Measurements from ENCODE around the gene IL37. TPM values are rescaled to one million over a fixed set of nuclear protein-coding genes. Genes with fewer than 3 reads are reported as not detected.
A peak's percentile ranks its signal among the peaks of the same experiment; 100 is the strongest.
"Not testable (repeated sequence)": the region's sequence is repeated elsewhere in the genome, so short reads cannot be mapped to it uniquely, and the experiment has no call there.

IL37 gene
- total RNA-seq, 1 experiment from 2014 or later = not detected

DNA sequence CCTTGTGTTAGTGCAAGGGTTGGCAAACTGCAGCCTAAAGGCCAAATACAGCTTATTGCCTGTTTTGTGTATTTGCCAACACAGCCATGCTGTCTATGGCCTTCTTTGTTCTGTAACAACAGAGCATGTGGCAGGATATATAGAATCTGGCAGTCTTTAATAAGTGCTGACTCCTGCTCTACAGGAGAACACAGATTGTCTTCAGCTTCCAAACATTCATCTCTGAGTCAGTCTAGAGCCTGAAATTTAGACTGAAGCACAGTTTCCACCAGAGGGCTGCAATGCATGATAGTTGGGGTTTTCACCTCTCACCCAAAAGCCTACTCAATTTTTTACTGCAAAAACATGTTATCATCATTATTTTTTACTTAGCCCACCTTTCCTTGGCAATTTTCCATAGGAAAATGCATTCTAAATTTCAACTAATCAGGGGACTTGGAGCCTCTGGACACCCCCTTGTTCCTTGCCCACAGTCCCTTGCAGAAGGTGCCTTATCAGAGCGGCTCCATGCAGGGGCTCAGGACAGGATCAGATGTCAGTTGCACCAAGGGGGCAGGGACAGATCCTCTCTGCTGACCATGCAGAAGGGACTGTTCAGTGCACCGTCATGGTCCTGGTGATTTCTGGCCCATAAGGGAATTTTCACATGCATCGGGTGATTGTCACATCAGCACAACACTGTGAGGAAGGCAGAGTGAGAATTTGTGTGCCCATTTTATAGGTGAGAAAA is 12.4 kb downstream of the IL37 start:
- DNase-seq (ENCODE audit: low read depth) = no peak

DNA sequence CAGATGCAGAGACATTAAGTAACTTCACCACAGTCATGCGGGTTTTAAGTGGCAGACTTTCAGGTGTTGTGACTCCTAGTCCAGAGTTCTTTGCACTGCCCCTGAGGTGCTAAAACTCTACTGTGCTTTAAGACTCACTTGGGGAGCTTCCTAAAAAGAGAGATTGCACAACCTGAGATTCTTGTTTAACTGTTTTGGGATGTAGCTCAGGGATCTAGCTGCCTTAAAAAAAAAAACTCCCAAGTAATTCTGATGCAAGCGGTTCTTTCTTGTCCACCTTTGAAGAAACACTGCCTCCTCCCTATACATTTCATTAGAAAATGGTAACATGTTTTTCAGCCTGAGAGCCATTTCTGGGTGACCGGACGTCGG is 13.0 kb downstream of the IL37 start:
- no peak for DNase-seq (ENCODE audit: low read depth)

DNA sequence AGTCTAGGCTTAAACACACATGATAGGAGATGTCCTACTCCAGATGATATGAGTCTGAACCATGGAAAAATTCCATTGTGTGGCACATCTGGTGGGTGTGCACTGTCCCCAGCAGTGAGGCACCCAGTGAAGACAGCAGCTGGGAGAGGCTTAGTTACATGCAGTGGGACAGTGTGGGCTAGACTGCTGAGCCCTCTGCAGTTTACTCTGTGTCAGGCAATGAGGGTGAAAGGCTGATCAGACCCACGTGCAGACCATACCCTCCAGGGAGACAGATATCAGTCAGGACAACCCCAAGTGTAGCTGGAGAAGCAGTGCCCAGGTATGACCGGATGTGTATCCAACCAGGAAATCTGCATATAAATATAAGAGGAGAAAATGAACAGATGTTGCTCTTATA is 13.4 kb downstream of the IL37 start:
- no peak for DNase-seq (ENCODE audit: low read depth)

DNA sequence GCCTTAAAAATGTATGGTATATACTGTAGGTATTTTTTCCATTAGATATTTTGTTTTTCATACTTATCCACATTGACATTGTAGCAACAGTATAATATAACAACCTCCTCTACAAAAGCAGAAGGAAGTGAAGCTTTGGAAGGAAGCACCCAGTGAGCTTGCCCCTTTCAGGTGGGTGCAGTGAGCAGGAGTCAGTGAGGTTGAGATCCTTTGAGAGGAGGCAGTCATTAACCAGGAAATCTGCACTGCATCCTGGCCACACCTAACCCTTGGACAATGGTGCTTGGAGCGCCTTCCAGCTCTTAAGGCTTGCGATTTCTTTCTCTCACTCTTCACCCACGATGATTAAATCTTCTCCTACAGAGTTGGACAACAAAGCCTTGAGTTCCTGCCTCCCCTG is 13.9 kb downstream of the IL37 start:
- DNase-seq (ENCODE audit: low read depth) = no peak

DNA sequence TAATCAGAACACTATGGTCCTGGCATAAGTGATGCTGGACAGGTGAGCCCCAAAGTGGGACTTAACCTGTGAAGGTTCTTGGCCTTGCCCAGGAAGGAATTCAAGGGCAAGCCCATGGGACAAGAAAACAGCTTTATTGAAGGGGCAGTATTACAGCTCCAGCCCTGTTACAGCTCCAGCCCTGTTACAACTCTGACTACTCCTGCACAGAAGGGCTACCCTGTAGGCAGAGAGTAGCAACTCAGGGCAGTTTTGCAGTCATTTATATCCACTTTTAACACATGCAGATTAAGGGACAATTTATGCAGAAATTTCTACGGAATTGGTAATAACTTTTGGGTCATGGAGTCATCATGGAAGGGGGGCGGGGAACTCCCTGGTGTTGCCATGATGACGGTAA is 15.7 kb downstream of the IL37 start:
- no peak for DNase-seq (ENCODE audit: low read depth)

DNA sequence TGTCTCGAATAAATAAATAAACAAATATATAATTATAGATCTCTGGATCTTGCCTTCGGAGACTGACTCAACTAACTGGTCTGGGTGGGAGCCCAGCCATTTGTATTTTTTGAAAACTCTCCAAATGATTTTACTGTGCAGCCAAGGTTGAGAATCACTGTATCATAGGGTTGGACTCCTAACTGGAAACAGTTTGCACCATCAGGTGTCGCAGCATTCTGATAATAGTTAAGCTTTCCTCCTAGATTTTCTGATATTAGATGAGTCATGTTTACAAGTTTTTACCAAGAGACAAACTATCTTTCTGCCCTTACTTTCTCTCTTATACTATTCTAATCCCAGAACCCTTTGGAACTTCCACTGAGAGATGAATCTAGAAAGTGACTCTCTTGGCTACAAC is 16.8 kb downstream of the IL37 start:
- DNase-seq (ENCODE audit: low read depth) = no peak

DNA sequence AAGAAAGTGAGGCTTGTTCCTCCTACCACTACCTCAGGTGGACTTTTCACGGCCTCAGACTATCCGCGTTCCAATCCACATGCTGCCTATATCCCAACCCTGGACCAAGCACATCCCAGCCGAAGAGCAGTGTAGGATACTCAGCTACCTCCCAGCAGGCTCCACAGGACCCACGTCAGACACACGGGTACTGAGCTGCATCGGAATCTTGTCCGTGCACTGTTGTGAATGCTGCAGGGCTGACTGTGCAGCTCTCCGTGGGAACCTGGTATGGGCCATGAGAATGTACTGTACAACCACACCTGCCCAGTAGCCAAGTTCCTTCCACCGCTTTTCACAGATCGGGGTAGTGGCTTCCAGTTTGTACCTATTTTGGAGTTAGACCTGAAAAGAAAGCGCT is 22.3 kb downstream of the IL37 start:
- no peak for DNase-seq (ENCODE audit: low read depth)

DNA sequence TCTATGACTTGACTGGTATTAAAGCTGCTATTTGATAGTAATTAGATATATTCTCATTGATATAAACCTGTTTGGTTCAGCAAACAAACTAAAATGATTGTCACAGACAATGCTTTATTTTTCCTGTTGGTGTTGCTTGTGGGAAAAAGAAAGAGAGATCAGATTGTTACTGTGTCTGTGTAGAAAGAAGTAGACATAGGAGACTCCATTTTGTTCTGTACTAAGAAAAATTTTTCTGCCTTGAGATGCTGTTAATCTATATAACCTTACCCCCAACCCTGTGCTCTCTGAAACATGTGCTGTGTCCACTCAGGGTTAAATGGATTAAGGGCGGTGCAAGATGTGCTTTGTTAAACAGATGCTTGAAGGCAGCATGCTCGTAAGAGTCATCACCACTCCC is 23.2 kb downstream of the IL37 start:
- DNase-seq (ENCODE audit: low read depth) = not testable (repeated sequence)

DNA sequence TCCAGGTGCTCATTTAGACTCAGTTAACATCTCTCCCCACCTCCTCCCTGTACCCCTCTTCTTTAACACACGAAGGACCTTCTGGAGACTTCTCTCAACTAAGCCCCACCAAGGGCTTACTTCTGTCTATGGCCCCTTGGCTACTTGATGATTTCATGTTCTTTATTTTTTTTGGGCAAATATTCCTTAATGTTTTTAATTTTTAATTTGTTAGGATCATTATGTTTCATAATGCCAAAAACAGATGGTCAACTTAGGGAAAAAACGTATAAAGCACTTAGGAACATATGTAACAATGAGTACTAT is 25.9 kb downstream of the IL37 start:
- no peak for DNase-seq (ENCODE audit: low read depth)

DNA sequence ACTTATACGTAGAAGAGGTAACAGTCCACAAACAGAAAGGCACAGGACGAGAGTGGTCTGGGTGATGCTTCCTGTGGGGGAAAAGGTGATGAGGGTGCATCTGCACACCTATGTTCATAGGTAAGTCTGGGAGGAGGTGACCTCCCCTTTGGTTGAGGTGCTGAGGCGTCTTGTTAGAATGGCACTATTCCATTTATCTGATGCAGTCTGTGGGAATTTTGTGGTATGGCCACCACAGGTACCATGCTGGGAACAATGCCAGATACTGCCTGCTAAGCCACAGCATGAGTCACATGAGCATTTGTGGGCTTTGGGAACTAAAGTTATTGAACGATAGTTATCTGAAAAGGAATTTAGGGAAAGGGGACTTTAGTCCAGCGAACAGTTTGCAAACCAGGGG is 27.9 kb downstream of the IL37 start:
- peak; percentile 86 for DNase-seq (ENCODE audit: low read depth)

DNA sequence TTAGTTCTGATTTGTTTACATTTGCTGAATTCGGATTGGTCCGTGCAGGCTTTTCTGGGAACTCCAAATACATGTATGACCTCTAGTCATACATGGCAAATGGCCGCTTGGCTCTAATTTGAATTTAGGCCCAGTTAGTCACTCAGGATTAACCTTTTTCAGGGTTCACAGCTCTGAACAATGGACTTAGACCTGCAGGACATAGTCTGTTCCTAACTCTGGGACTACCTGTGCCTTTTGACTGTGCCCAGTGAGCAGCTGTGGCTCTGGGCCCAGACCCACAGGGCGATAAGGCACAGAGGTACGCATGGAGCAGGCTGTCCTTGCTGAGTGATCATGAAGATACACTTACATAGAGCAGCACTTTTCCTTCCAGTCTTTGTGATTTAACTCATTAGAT is 28.5 kb downstream of the IL37 start:
- DNase-seq (ENCODE audit: low read depth) = no peak

DNA sequence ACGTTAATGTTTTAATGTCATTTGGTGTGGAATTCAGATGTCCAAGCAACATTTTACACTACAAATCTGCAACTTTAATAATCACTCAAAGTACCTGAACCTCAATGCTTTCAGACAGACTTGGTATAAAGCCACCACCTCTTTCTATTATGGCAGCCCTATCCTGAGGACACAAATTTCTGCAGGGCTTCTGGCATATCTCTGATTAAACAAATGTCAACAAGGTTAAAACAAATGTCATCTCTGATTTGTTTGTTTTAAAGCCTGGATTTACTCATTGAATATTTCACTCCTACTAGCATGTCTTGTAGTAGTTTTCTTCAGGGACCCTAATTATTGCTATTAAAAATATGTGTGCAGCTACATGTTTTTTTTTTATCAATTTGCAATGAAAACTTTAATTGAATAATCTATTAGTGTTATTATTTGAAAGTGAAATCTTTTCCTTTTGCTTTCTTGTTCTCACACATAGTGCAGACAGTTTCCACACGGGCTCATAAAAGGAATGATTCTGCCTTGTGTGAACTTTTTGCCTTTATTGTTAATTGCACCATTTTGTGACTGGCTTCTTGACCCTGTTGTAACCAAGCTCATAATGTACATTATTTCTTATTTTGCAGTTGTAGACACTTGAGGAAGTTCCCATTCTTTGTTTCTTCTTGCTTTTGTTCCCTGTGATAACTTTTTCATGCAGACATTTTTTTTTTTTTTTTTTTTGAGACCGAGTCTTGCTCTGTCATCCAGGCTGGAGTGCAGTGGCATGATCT is 30.1 kb downstream of the IL37 start:
- no peak for DNase-seq (ENCODE audit: low read depth)

DNA sequence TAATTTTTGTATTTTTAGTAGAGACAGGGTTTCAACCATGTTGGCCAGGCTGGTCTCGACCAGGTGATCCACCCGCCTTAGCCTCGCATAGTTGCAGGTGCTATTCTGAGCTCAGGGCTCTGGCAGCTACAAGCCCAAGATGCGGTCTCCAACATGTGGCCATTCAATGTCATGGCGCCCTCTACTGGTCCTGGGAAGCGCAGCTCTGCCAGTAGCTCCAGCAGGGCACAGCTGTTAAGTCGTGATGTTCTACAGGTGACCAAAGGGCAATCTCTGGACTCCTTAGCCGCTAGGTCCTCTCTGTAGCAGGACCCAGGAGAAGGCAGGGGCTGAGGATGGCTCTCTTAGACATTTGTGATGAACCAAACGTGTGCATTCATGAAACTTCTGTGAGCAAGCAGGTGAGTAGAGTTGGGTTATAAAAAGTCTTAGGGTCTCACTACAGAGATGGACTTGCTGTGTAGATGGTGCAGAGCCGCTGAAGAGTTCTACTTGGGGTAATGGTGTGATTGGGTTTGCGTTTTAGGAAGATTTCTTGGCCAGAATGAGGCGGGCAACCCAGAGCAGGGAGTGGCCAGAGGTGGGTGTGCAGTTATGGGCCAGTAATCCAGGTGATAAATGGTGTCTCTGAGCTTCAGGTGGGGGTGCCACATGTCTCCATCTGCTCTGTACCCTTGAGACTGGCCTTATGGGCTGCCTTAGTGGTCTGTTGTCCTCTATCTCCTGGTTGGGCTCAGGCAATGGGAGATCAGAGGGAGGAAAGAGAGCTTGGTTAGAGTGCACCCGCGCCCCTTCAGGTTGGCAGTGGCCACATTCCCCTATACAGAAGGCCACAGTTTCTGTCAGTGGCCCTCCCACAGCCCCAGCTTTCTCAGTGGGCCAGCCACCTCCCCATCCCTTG is 31.0 kb downstream of the IL37 start:
- peak; percentile 84 for DNase-seq (ENCODE audit: low read depth)

DNA sequence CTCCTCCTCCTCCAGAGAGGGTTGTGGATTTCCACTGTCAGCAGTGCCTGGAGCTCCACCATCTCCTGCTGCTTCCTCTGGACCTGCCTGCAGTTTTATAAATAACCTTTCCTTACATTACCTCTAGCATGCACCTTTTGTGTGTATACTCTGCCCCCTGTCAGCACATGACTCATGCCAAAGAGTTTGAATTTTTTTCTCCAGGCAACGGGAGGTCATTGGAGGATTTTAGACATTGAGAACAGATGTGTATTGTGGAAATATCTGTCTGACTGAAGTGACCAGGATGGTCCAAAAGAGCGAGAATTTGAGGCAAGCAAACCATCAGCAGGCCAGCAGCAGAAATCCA is 31.7 kb downstream of the IL37 start:
- no peak for DNase-seq (ENCODE audit: low read depth)

DNA sequence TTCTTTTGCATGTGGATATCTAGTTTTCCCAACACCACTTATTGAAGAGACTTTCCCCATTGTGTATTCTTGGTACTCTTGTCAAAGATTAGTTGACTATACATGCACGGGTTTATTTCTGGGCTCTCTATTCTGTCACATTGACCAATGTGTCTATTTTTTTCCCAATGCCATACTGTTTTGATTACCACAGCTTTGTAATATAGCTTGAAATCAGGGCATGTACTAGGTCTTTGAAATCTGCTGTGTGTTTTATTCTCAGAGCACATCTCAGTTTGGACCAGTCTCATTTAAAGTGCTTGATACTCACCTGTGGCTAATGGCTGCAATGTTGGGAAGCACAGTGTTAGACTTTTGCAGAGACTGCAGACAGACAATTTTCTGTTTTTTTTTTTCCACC is 34.0 kb downstream of the IL37 start:
- DNase-seq (ENCODE audit: low read depth) = no peak

DNA sequence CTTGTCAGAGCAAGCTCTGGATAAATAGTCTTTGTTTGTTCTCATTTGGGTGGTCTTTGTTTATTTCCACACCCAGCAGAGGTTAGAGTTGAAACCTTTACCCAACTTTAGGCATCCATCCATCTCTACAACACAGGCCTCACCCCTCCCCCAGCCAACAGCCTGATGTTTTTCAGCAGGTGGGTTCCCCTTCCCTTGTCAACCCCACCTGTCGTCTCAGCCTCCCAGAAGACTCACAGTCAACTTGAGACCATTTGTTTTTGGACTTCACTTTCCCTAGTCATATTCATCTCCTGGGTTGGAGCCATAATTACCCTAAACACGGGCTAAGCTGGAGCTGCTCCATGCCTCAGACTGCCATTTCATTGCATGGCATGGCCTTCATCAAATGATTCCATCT is 35.1 kb downstream of the IL37 start:
- no peak for DNase-seq (ENCODE audit: low read depth)

DNA sequence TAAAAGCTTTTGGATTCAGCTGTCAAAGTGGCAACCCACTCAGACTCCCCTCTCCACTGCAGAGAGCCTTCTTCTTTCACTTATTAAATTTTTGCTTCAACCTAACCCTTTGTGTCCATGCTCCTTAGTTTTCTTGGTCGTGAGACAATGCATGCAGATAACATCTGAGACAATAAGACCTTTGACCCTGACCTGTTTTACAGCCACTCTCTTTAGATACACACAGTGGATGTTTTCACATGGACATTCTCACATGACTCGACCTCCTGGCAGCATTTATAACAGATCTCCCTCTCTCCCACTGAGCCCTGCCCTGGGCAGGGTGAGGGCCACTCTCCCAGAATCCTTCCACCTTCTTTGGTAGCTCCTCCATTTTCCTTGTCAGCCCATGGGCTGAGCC is 36.4 kb downstream of the IL37 start:
- no peak for DNase-seq (ENCODE audit: low read depth)

DNA sequence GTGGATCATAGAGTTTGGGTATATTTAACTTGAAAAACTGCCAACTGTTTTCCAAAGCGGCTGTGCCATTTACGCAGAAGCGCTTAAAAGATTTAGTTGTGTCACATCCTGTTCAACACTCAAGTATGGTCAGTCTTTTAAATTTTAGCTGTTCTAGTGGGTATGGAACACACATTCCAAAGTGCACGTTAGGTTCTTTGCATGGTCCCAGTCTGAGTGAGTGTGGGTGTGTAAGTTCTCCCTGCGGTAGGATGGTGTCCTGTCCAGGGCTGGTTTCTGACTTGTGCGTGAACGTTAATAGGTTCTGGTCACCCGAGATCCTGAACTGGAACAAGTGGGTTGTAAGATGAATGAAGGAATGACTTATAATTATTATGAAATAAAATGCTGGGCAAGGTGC is 38.5 kb downstream of the IL37 start:
- DNase-seq (ENCODE audit: low read depth) = no peak

DNA sequence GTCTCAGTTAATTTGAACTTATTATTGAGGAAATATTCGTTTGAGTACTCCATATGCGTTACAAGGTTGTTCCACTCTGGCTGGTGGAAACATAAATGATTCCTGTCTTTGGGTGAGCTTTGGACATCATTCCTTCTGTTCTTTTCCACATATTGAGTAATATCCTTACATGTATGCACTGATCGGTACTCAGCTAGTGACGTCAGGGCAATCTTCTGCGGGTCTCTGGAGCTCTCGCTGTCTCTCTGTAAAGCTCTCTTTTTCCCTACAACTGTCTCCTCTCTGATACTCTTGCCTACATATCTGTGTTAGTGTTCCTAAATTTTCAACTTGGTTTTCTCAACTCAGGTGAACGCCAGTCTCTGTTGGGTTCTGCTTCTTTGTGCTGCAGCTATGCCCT is 43.4 kb downstream of the IL37 start:
- DNase-seq (ENCODE audit: low read depth) = no peak

DNA sequence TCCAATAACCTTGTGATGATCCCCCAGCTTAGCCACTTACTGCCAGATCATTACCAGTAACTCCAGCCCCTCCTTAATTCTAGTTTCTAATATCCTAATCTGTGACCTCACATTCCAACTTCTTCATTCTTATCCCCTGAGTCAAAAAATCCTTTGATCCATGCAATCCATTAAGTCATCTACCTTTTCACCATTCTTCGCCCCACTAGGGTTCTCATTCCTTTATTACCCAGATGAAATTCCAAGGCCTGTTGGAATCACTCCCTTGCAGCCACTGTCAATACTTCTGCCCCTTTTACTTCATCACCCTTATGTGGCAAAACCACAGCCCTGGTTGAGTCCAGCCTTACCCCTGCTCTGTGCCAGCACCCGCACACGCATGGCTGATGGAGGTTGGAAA is 46.5 kb downstream of the IL37 start:
- DNase-seq (ENCODE audit: low read depth) = no peak

DNA sequence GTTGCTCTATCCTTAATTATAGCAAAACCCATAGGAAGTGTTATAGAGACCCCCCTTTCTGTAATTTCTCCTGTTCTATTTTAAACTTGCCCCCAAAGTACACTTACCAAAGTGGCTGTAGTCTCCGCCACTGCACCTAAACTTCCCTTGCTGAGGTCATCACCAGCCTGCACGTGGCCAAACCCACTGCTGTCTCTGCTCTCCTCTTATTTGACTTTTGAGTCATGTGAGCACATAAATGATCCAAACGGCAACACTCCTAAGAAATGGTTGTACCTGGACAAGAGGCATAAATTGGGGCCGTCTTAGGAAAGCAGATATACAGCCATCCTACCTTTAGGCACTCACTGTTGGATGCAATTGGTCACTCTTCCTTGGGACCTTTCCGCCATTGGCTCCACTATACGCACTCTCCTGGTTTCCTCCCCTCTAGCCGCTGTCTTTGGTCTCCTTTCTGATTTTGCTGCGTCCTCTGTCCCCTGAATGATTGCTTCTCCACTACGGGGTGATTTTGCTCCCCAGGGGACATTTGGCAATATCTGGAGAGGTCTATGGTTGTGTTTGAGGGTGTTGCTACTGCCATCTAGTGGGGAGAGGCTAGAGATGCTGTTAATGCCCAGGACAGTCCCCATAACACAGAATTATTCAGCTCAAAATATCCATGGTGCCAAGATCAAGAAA is 47.6 kb downstream of the IL37 start:
- peak; percentile 65 for DNase-seq (ENCODE audit: low read depth)

DNA sequence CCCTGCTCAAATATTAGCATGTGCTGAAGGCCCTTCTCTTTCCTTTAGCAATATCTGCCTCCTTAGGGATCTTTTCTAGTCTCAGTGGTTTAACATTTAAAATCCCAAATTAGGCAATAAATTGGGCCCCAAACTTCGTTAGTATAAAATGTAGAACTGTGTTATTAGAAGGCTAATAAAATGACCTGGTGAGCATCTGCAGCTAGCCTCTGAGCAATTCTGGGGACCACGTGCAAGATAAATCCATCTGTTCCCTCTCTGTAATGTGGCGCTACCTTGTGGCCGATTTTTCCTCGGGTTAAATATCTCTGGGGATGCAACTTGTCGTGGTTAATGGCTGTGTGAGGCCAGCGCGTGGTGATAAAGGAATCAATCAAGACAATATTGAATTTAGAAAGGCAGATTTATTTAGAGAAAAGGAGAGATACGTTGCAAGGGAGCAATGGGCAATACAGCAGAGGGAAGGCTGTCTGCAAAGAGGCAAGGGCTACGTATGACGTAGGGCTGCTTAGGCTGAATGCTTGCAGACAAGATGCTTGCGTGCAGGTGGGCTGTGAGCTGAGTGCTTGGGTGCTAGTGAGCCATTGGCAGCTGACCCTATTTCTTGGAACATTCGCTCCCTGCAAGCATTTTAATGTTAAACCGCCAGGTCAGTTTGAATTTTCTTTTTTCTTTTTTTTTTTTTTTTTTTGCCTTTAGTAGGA is 48.3 kb downstream of the IL37 start:
- no peak for DNase-seq (ENCODE audit: low read depth)

Data from Daoy (cell line).